Stimulated activated CD8-positive, alpha-beta memory T cell treated with anti-CD3 and anti-CD28 coated beads, Interleukin-4, amount 100 ng/mL, for 24 hours (primary cell): ENCODE measurements around the gene C13orf46.
"Not testable (repeated sequence)": the region's sequence is repeated elsewhere in the genome, so short reads cannot be mapped to it uniquely, and the experiment has no call there.

Source experiments
- DNase-seq: peaks from one replicate; pipeline ENCODE4 v3.0.0-alpha.2; 2020; ENCODE audit warnings: low read depth

The C13orf46 gene

GRCh38 chr13:113973218-113974164, at the start of gene C13orf46:
TSS of gene C13orf46 (minus strand) at chr13:113974076. CDS start at chr13:113973997, 79 bp downstream.
- no peak for DNase-seq

GRCh38 chr13:114022876-114023275, 49.0 kb upstream of the C13orf46 start:
- no peak for DNase-seq

GRCh38 chr13:114022309-114022669, 48.4 kb upstream of the C13orf46 start:
- no peak for DNase-seq

- DNase-seq = no peak
Measured at GRCh38 chr13:114021464-114022308, 47.8 kb upstream of the C13orf46 start.

GRCh38 chr13:114020750-114021463, 47.0 kb upstream of the C13orf46 start:
- DNase-seq = no peak

GRCh38 chr13:114020134-114020533, 46.3 kb upstream of the C13orf46 start:
- DNase-seq = not testable (repeated sequence)

- peak; percentile 31 for DNase-seq
Measured at GRCh38 chr13:114019367-114019766, 45.5 kb upstream of the C13orf46 start.

GRCh38 chr13:114018461-114019055, 44.7 kb upstream of the C13orf46 start:
- no peak for DNase-seq

GRCh38 chr13:114017966-114018365, 44.1 kb upstream of the C13orf46 start:
- DNase-seq = no peak

GRCh38 chr13:114017028-114017630, 43.3 kb upstream of the C13orf46 start:
- no peak for DNase-seq

- DNase-seq = no peak
Measured at GRCh38 chr13:114016321-114017027, 42.6 kb upstream of the C13orf46 start.

GRCh38 chr13:114015969-114016295, 42.1 kb upstream of the C13orf46 start:
- DNase-seq = no peak

- no peak for DNase-seq
Measured at GRCh38 chr13:114015111-114015968, 41.5 kb upstream of the C13orf46 start.

- DNase-seq = no peak
Measured at GRCh38 chr13:114013952-114014629, 40.2 kb upstream of the C13orf46 start.

GRCh38 chr13:114013336-114013735, 39.5 kb upstream of the C13orf46 start:
- DNase-seq = no peak

GRCh38 chr13:114012921-114013320, 39.0 kb upstream of the C13orf46 start:
- no peak for DNase-seq

- DNase-seq = no peak
Measured at GRCh38 chr13:114012141-114012540, 38.3 kb upstream of the C13orf46 start.

GRCh38 chr13:114011226-114011625, 37.4 kb upstream of the C13orf46 start:
- no peak for DNase-seq

- DNase-seq = no peak
Measured at GRCh38 chr13:114010401-114011101, 36.7 kb upstream of the C13orf46 start.
